Esophagus muscularis mucosa (tissue), 4 donors: ENCODE results near the gene CAGE1. TPM values are rescaled to one million over a fixed set of nuclear protein-coding genes. Genes with fewer than 3 reads are reported as not detected.

Experiments used
- DNase-seq: peaks from one replicate; pipeline ENCODE4 v3.0.0-alpha.2; 2017; ENCODE audit errors: extremely low spot score
- H3K27ac ChIP-seq, 4 donors: fragments of 200-600 bp; sonication (generic); replicated peaks in 1 of 4; 1 replicate in 3 of 4; 2 replicates in 1 of 4; pipeline ENCODE4 v1.5.1; 2016 to 2019; ENCODE audit warnings: mild to moderate bottlenecking in 1 of 4
- H3K27me3 ChIP-seq, 4 donors: fragments of 200-600 bp; sonication (generic); one replicate each; pipeline versions ENCODE4 v1.5.1 to v1.6.0; 2016 to 2019
- H3K36me3 ChIP-seq, 4 donors: fragments of 200-600 bp; sonication (generic); one replicate each; pipeline ENCODE4 v1.5.1; 2016 to 2019
- H3K4me1 ChIP-seq, 4 donors: fragments of 200-600 bp; sonication (generic); one replicate each; pipeline ENCODE4 v1.5.1; 2016 to 2019
- H3K4me3 ChIP-seq, 4 donors: fragments of 200-600 bp; sonication (generic); 1 replicate in 2 of 4; 2 replicates in 2 of 4; pipeline ENCODE4 v1.5.1; 2016 to 2019; ENCODE audit warnings: mild to moderate bottlenecking in 4 of 4, moderate library complexity in 1 of 4
- H3K9me3 ChIP-seq, 4 donors: fragments of 200-600 bp; sonication (generic); 1 replicate in 3 of 4; 2 replicates in 1 of 4; pipeline ENCODE4 v1.5.1; 2016 to 2019
- EP300 ChIP-seq: sonication (generic); formaldehyde crosslinking; IDR thresholded peaks from one replicate; pipeline ENCODE4 v1.6.1; 2017; ENCODE audit warnings: antibody characterized with exemption
- POLR2A ChIP-seq: fragments of 450-650 bp; IDR thresholded peaks from one replicate; pipeline ENCODE4 v1.6.1; 2017; ENCODE audit warnings: antibody characterized with exemption, moderate library complexity, mild to moderate bottlenecking, low read depth
- POLR2AphosphoS5 ChIP-seq, 2 donors: sonication (generic); formaldehyde crosslinking; IDR thresholded peaks; one replicate each; pipeline ENCODE4 v1.6.1; 2017; ENCODE audit warnings: antibody characterized with exemption in 2 of 2
- WGBS: methylation state at CpG from one replicate; pipeline ENCODE4 v1.1.5; 2018; 5-methylcytosine and 5-hydroxymethylcytosine counted together
- intact Hi-C: fragments of 100-400 bp; cut with DNase I; formaldehyde crosslinking; loops from one replicate; pipeline ENCODE4 v1.15.1; 2023
- total RNA-seq, 4 donors: library from RNA; depleted of rRNA; stranded (reverse); fragments of >200 nt; gene quantifications; one replicate each; pipeline versions ENCODE4 v1.1.0 to v1.2.1, GENCODE V29; 2016
- TF ChIP-seq, protein P1 (sequence below), 3 experiments: fragments of 200-600 bp in 2 of 3; fragments of 450-650 bp in 1 of 3; sonication (generic) in 2 of 3; IDR thresholded peaks; one replicate each; pipeline ENCODE4 v1.5.1; 2017 to 2019; ENCODE audit warnings: antibody characterized with exemption in 3 of 3, mild to moderate bottlenecking in 2 of 3, moderate library complexity in 1 of 3

The CAGE1 gene
- total RNA-seq, 4 donors from 2014 or later = not detected

DNA sequence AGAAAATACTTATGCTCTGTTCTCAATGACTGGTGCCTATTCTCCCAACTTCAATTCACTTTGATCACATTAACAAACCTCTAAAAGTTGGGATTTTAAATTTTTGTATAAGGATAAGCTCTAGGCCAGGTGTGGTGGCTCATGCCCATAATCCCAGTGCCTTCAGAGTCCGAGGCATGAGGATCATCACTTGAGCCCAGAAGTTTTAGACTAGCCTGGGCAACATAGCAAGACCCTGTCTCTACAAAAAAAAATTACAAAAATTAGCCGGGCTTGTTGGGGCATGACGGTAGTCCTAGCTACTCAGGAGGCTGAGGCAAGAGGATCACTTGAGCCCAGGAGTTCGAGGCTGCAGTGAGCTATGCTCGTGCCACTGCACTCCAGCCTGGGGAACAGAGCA is 80.5 kb downstream of the CAGE1 start:
- WGBS = 73% methylated on average over 5 of the region's 5 CpGs
- peaks cover 22 to 38% (median 37%) of the 10 kb centered on the region in 4 donors for H3K4me1 ChIP-seq
- no peak overlapping the region for H3K27ac ChIP-seq
- peaks cover 7 to 57% (median 51%) of the 10 kb centered on the region in 4 donors for H3K36me3 ChIP-seq
- no peaks in the 10 kb centered on the region for H3K27me3 ChIP-seq
- TF ChIP-seq, protein P1, sequence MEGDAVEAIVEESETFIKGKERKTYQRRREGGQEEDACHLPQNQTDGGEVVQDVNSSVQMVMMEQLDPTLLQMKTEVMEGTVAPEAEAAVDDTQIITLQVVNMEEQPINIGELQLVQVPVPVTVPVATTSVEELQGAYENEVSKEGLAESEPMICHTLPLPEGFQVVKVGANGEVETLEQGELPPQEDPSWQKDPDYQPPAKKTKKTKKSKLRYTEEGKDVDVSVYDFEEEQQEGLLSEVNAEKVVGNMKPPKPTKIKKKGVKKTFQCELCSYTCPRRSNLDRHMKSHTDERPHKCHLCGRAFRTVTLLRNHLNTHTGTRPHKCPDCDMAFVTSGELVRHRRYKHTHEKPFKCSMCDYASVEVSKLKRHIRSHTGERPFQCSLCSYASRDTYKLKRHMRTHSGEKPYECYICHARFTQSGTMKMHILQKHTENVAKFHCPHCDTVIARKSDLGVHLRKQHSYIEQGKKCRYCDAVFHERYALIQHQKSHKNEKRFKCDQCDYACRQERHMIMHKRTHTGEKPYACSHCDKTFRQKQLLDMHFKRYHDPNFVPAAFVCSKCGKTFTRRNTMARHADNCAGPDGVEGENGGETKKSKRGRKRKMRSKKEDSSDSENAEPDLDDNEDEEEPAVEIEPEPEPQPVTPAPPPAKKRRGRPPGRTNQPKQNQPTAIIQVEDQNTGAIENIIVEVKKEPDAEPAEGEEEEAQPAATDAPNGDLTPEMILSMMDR (IDR thresholded peaks at IDR 0.05) = no peak
- TF ChIP-seq POLR2AphosphoS5 (IDR thresholded peaks at IDR 0.05) = no peak
- intact Hi-C loops = no loop called here
- no peak for DNase-seq
- H3K9me3 ChIP-seq = no peaks in the 10 kb centered on the region
- no peak overlapping the region for H3K4me3 ChIP-seq

DNA sequence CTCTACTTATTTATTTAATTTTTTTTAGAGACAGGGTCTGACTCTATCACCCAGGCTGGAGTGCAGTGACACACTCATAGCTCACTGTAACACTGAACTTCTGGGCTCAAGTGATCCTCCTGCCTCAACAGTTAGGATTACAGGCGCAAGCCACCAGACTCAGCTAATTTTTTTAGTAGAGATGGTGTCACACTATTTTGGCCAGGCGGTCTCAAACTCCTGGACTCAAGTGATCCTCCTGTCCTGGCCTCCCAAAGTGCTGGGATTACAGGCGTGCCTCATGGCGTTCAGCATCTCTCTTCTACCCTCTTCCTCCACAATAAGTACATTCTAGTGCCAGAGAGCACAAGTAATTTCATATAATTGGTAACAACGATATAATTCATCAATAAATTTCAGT is 82.0 kb downstream of the CAGE1 start:
- Histone ChIP-seq H3K4me3 (no peak overlapping the region), H3K27me3 (no peaks in the 10 kb centered on the region), H3K9me3 (no peaks in the 10 kb centered on the region), H3K27ac (no peak overlapping the region), H3K36me3 (peaks cover 14 to 72% (median 60%) of the 10 kb centered on the region in 4 donors), H3K4me1 (peaks cover 19 to 37% (median 33%) of the 10 kb centered on the region in 4 donors)
- TF ChIP-seq POLR2A = no peak
- TF ChIP-seq, protein P1 (IDR thresholded peaks at IDR 0.05) = no peak
- no peak for TF ChIP-seq EP300
- no peak for TF ChIP-seq POLR2AphosphoS5 (IDR thresholded peaks at IDR 0.05)
- peak; percentile 57 for DNase-seq
- 94% methylated on average over 5 of the region's 5 CpGs for WGBS
- intact Hi-C loops = no loop called here

- Histone ChIP-seq H3K4me3 (no peak overlapping the region), H3K4me1 (peaks cover 6 to 15% (median 9%) of the 10 kb centered on the region in 4 donors), H3K27me3 (no peaks in the 10 kb centered on the region), H3K27ac (no peak overlapping the region), H3K9me3 (no peaks in the 10 kb centered on the region), H3K36me3 (peaks cover 39 to 99% (median 84%) of the 10 kb centered on the region in 4 donors)
- TF ChIP-seq POLR2AphosphoS5 (IDR thresholded peaks at IDR 0.05) (no peak), EP300 (no peak), POLR2A (no peak)
- TF ChIP-seq, protein P1 (IDR thresholded peaks at IDR 0.05) = no peak
- no peak for DNase-seq
- intact Hi-C loops = no loop called here
- WGBS = 80% methylated on average over 1 of the region's 1 CpG
Observed at GRCh38 chr6:7304821-7305220, 84.7 kb downstream of the CAGE1 start.

DNA sequence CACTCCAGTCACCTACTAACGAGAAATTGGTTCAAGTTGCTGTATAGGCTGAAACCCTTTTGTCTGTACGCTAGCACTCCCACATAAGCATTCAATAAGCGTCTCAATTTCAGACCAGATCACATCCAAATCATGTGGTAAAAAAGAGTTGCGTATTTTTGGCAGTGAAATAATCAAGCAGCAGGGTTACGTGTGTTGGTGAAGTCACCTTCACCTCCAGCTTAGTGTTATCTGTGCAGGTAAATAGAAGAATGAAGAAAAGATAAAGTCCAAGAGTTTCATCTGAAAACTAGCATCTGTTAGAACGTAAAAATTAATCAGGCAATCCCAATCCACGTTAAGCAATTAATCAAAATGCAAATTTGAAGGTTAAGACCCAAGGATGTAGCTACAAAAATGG is 87.8 kb downstream of the CAGE1 start:
- TF ChIP-seq EP300 = no peak
- no peak for TF ChIP-seq POLR2A
- no peak for TF ChIP-seq POLR2AphosphoS5 (IDR thresholded peaks at IDR 0.05)
- TF ChIP-seq, protein P1 (IDR thresholded peaks at IDR 0.05) = no peak
- WGBS = 76% methylated on average over 7 of the region's 7 CpGs
- Histone ChIP-seq H3K27ac (no peak overlapping the region), H3K4me1 (no peaks in the 10 kb centered on the region), H3K9me3 (no peaks in the 10 kb centered on the region), H3K27me3 (no peaks in the 10 kb centered on the region), H3K4me3 (no peak overlapping the region), H3K36me3 (peaks cover 46 to 100% (median 82%) of the 10 kb centered on the region in 4 donors)
- intact Hi-C loops = no loop called here
- no peak for DNase-seq

DNA sequence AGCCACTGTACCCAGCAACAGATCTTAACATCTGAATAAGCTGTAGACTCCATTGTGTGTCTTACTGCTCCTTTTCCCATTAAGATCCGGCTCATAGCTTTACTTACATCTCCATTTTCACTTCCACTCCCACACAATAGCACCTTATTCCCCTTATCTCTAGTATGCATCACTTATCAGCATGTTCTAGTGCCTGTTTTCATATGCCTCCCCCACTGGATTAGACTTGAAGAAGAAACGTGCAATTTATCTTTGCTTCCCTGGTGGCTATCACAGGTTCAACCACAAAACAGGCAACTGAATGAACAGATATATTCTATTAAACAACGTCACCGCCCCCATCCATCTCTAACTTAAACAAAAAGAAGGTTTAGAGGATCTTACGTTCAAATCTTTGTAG is 88.6 kb downstream of the CAGE1 start:
- Histone ChIP-seq H3K27ac (no peak overlapping the region), H3K27me3 (no peaks in the 10 kb centered on the region), H3K4me1 (no peaks in the 10 kb centered on the region), H3K9me3 (no peaks in the 10 kb centered on the region), H3K4me3 (no peak overlapping the region), H3K36me3 (peaks cover 46 to 100% (median 84%) of the 10 kb centered on the region in 4 donors)
- WGBS = 90% methylated on average over 5 of the region's 5 CpGs
- no peak for DNase-seq
- TF ChIP-seq POLR2A (no peak), POLR2AphosphoS5 (IDR thresholded peaks at IDR 0.05) (no peak)
- intact Hi-C loops = no loop called here
